ENCODE data around the gene ZNF627.

DNA sequence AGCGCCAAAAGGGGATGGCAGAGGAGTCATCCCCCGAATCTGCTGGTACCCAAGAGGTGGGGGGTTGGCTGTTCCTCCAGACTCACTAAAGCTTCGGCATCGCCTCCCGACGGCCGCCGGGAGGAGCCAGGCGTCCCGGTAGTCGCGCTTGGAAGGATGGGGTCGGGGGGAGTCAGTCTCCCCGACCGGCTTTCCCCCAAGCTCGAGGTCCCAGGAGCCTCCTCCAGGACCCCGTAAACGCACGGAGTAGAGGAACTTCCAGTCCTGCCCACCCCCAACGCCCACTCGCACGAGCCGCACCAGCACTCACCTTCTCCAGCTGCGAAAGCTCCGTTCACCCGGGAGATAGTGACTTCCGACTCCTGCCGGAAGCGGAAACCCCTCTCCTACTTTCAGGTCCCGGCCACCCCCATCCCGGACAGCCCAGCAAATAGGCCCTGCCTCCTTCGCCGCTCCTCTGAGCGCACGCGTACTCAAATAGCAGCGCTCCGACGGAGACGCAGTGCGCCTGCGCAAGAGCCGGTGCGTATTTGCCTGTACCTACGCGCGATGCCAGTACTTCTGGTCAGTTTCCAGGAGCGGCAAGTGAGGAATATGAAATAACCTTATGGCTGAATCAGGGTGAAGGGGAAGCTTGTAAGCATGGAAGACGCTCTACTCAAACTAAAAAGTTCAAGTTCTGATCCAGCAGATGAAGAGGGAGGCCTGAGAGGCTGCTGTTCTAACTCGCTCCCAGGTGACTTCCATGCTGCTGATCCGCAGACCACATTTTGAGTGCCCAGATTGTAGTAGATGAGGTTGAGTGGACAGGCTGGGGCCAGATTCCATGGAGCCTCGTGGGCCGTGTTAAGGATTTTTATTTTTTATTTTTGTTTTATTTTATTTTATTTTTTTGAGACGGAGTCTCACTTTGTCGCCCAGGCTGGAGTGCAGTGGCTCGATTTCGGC lies 38.1 kb upstream of the ZNF627 start, which contains the start of gene ELOF1:
- TF ChIP-seq EZH2 (IDR thresholded peaks at IDR 0.05; ENCODE audit: low read depth): no peak
- TF ChIP-seq, protein P1, sequence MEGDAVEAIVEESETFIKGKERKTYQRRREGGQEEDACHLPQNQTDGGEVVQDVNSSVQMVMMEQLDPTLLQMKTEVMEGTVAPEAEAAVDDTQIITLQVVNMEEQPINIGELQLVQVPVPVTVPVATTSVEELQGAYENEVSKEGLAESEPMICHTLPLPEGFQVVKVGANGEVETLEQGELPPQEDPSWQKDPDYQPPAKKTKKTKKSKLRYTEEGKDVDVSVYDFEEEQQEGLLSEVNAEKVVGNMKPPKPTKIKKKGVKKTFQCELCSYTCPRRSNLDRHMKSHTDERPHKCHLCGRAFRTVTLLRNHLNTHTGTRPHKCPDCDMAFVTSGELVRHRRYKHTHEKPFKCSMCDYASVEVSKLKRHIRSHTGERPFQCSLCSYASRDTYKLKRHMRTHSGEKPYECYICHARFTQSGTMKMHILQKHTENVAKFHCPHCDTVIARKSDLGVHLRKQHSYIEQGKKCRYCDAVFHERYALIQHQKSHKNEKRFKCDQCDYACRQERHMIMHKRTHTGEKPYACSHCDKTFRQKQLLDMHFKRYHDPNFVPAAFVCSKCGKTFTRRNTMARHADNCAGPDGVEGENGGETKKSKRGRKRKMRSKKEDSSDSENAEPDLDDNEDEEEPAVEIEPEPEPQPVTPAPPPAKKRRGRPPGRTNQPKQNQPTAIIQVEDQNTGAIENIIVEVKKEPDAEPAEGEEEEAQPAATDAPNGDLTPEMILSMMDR (conservative IDR thresholded peaks at IDR 0.05): peak; percentile 48
